OCI-LY1 (cell line): ENCODE data around the gene CCR7.

ENCODE experiments used
- CTCF ChIP-seq: fragments of 200-600 bp; sonication (generic), shearing (Covaris generic); IDR thresholded peaks from 2 replicates; pipeline ENCODE4 v1.5.1; 2017; ENCODE audit warnings: mild to moderate bottlenecking, antibody characterized with exemption, low read length, moderate library complexity, mixed read lengths
- EZH2 ChIP-seq: fragments of 200-600 bp; sonication (generic), shearing (Covaris generic); IDR thresholded peaks from 2 replicates; pipeline ENCODE4 v1.8.0; 2017; ENCODE audit warnings: borderline replicate concordance, mixed run types, mild to moderate bottlenecking, antibody characterized with exemption, low read length, moderate library complexity, mixed read lengths

- TF ChIP-seq CTCF = no peak
- no peak for TF ChIP-seq EZH2
Observed at GRCh38 chr17:40564195-40564882, 933 bp downstream of the CCR7 start.
